22Rv1 (cell line): ENCODE measurements around the gene PTBP3.
A peak's percentile ranks its signal among the peaks of the same experiment; 100 is the strongest.

Source experiments
- H3K27ac ChIP-seq: fragments of 450-650 bp; 2 replicates; pipeline ENCODE4 v1.5.1; 2017
- CTCF ChIP-seq: fragments of 450-650 bp; IDR thresholded peaks from 2 replicates; pipeline ENCODE4 v1.5.1; 2017; ENCODE audit warnings: mild to moderate bottlenecking
- ZFX ChIP-seq: fragments of 450-650 bp; IDR thresholded peaks from 2 replicates; pipeline ENCODE4 v1.6.1; 2017; ENCODE audit warnings: antibody characterized with exemption, borderline replicate concordance

The PTBP3 gene

DNA sequence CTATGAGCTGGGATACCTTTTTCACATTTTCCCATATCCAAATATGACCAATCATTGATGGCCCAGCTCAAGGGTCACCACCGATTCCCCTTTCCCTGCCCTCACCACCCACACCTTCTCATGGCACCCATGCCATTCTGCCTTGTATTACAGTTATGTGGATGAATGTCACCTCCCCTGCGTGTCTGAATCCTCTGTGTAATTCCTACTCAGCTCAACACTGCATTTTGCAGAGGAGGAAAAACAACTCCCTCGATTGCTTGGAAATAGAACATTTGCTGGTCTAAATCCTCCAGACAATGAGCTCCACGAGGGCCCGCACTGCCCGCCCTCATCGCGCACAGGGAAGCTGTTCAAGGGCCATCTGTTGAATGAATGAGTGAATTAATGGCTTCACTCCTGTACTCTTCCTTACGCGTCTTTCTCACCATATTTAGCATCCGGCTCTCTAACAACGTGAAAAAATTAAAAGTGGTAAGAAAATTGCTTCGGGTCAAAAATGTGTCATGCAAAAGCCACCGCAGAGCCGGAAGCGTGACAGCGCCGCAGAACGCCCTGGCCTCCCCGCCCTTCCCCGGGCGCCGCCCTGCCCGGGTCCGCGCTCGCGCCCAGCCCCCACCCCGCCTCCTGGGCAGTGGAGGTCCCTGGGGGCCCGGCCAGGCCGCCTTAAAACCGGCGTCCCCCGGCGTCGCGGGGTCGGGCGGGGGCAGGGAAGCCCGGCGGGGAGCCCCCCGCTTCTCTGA lies 159.0 kb downstream of the PTBP3 start:
- H3K27ac ChIP-seq, result peak overlapping the region; percentile 50
- TF ChIP-seq ZFX, result no peak
- TF ChIP-seq CTCF, result no peak

DNA sequence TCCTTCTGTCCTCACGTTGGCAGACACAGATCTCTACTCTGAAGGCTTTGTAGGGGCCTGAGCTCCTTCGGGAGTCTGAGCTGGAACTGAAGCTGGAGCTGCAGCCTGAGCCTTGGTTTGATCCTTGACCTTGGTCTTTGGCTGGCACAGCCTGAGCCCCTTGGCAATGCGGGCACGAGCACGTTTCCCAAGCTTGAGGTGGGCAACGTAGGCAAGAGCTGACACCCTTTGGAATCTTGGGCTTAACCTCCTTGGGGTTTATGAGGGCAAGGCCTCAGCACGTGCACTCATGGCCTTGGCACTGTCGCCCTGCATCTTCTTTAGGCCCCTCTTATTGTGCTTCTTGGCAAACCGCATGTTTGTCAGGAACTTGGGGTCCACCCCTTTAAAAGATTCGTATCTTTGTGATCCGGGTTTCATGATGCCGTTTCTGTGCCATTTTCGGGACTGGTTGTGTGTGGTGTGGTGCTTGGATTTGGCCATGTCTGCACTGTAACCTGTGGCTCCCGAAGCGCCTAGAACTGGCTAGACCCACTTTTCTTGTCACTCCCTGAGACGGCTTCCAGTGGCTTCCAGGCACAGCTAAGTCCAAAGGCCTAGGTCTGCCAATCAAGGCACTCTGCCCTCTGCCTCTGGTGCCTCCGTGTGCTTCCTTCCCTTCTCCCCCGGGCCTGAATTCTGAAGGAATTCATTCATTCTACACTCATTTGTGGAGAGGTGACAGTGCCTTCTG lies 159.8 kb downstream of the PTBP3 start:
- TF ChIP-seq ZFX (no peak), CTCF (no peak)
- H3K27ac ChIP-seq, result no peak overlapping the region

GRCh38 chr9:112170968-112171367 lies 162.5 kb downstream of the PTBP3 start:
- no peak for TF ChIP-seq CTCF
- H3K27ac ChIP-seq, result no peak overlapping the region

DNA sequence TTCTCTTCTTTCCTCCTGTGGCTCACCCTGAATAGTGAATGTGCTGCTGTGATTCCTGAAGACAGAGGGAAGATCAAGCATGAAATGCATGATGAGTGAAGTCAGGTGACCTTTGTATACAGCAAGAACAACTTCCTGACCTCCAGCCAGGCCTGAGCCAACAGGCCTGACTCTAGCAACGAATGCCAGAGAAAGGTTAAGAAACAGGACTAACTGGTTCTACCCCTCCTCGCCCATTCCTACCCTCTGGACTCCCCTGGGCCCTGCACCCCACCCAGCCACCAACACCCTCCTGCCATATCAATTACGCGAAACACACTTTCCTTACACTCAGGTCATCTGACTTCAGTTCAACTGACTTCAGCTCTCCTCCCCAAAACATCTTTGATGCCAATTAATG lies 163.2 kb downstream of the PTBP3 start:
- H3K27ac ChIP-seq, result no peak overlapping the region

DNA sequence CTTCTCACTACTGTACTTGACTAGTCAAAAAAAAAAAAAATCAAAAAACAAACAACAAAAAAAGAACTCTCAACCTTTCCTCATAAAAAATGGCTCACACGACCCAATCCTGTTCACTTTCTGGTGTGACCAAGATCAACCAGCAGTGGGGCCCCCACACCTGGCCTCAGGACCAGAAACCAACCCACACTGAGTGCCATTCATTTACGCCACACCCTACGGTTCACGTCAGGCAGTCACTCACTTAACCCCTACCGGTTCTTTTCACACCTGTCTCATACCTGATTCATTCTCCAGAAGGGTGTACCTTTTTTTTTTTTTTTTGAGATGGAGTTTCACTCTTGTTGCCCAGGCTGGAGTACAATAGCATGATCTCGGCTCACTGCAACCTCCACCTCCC lies 164.1 kb downstream of the PTBP3 start:
- TF ChIP-seq ZFX (no peak), CTCF (no peak)
- no peak overlapping the region for H3K27ac ChIP-seq

More for the DNA sequence above, 163.2 kb downstream of the PTBP3 start:
- TF ChIP-seq CTCF, result no peak
- no peak for TF ChIP-seq ZFX

GRCh38 chr9:112168197-112168596 lies 165.2 kb downstream of the PTBP3 start:
- TF ChIP-seq ZFX, result no peak
- TF ChIP-seq CTCF, result no peak

More at GRCh38 chr9:112168197-112168596, 165.2 kb downstream of the PTBP3 start:
- H3K27ac ChIP-seq, result no peak overlapping the region
